ENCODE data around the gene MKI67.

Gene MKI67

DNA sequence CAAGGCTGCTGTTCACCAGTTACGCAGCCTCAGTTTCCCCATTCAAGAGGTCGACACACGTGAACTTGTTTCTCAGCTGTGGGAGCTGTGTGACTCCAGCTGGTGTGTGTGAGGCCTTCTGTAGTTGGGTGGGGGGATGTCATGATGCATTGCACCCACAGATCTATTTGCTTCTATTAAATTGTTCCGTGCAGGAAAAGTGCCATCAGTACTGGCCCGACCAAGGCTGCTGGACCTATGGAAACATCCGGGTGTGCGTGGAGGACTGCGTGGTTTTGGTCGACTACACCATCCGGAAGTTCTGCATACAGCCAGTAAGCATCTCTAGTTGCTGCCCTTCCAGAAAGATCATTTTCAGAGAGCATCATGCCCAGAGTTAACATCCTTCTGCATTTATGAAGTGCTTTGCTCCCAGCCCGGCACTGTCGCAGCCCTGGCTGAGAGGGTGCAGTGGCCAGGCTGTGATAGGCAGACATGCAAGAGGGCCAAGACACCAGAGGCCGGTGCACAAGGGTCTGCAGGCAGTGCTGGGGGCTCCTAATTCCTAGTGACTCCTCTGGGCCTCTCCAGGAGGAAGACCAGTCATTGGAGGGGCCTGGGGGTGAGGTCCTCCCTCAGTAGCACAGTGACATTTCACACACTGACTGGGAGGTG is 60.2 kb downstream of the MKI67 start:
- DNase-seq (ENCODE audit: low spot score) = no peak

- DNase-seq (ENCODE audit: low spot score) = no peak
Measured at GRCh38 chr10:128064970-128065580, 61.1 kb downstream of the MKI67 start.

- DNase-seq (ENCODE audit: low spot score) = peak; percentile 79
Measured at GRCh38 chr10:128064108-128064969, 61.9 kb downstream of the MKI67 start.

DNA sequence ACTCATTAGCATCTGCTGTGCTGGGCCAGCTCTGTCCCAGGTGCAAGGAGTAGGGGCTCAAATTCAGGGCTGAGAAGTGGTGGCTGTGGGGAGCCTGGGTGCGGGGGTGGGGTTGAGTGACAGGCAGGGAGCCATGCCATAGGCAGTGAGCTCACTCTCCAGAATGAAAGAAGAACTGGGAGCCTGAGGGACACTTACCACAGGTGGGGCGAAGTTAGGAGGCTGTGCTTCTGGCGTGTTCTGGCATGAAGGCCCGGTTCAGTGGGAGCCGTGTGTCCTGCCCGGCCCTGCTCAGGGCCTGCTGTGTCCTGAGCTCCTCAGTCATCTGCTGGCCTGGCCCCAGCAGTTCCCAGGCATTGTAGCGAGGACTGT is 62.5 kb downstream of the MKI67 start:
- DNase-seq (ENCODE audit: low spot score) = no peak

DNA sequence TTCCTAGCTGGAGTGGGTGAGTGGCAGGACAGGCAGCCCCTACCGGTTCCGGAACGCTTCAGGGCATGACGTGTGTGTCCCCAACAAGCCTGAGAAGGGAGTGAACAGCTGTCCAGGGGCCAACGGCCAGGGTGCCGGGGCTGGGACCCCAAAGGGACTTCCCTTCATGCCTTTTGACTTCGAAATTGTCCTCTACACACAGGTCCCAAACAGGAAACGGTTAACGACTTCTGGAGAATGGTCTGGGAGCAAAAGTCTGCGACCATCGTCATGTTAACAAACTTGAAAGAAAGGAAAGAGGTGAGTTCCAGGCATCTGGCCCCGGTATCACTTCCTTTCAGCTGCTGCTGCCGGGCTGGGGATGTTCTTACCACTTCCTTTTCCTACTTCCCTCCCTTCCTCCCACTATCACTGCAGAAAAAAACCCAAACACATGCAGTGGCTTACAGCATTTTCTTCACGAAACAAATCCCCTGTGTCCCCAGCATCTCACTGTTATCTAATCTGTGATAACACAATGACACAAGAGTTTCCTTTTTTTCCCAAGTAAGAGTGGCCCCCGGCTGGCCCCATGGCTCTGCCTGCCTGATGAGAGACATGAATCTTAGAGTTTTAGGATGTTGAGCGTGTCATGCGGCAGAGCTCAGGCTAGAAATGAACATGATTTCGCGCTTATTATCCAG is 63.2 kb downstream of the MKI67 start:
- DNase-seq (ENCODE audit: low spot score) = peak; percentile 57

GRCh38 chr10:128062331-128062880 is 63.8 kb downstream of the MKI67 start:
- DNase-seq (ENCODE audit: low spot score) = no peak

GRCh38 chr10:128061306-128062300 is 64.6 kb downstream of the MKI67 start:
- no peak for DNase-seq (ENCODE audit: low spot score)

- no peak for DNase-seq (ENCODE audit: low spot score)
Measured at GRCh38 chr10:128060341-128061250, 65.6 kb downstream of the MKI67 start.

GRCh38 chr10:128059982-128060293 is 66.3 kb downstream of the MKI67 start:
- DNase-seq (ENCODE audit: low spot score) = no peak

GRCh38 chr10:128059266-128059981 is 66.8 kb downstream of the MKI67 start:
- peak; percentile 26 for DNase-seq (ENCODE audit: low spot score)

- DNase-seq (ENCODE audit: low spot score) = no peak
Measured at GRCh38 chr10:128058750-128059134, 67.5 kb downstream of the MKI67 start.

DNA sequence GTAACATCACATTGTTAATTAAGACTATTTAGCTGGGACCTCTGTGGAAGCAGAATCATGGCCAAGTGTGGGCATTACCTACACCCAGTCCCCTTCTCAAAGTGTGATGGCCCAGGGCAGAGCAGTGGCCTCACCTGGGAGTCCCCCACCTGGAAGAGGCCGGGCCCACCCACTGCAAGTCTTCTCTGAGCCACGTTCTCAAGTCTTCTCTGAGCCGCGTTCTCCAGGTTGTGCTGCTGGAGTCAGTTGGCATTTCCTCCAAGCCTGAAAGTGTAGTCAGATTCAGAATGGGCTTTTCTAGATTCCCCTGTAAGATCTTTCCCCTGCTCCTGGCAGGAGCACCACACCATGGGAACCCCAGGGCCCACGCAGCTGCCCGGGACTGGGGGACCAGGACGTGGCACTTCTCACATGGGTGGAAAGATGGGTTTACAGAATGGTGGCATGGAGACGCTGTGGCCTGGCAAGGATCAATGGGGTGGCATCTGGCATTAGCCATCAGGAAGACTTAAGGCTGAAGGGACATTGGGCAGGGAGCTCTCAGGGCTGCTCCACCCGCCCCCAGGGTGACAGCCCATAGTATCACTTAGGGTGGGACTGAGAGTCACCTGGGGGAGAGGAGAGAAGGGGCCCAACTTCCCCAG is 68.0 kb downstream of the MKI67 start:
- DNase-seq (ENCODE audit: low spot score) = no peak

DNA sequence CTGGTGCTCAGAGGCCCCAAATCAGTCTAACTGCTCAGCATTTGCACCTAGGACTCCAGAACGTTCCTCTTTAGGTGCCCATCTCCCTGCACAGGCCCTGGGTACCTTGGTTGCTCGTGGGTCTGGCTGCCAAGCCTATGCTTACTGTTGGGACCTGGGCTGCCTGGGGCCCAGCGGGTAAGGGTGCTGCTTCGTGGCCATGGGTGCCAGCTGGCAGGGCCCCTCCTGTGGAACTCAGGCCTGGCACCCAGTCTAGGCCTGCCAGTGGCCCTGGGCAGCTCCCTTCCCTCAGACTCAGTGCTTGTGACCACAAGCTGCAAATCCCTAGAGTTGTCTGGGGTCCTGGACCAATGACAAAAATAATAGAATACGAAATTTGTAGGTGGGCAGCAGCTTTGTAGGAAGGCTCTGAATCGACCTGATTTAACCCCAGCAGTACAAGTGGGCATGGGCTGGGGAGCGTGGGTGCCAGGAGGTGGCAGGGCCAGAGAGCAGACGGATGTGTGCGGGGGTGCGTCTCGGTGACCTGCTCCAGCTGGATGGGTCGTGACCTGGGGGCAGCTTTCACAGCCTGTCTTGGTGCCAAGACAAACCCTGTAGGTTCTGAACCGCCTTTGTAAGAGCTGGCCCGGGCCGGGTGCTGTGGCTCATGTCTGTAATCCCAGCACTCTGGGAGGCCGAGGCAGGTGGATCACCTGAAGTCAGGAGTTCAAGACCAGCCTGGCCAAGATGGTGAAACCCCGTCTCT is 69.7 kb downstream of the MKI67 start:
- DNase-seq (ENCODE audit: low spot score) = no peak

- DNase-seq (ENCODE audit: low spot score) = no peak
Measured at GRCh38 chr10:128055061-128055868, 71.0 kb downstream of the MKI67 start.

- DNase-seq (ENCODE audit: low spot score) = no peak
Measured at GRCh38 chr10:128054163-128054970, 71.9 kb downstream of the MKI67 start.

DNA sequence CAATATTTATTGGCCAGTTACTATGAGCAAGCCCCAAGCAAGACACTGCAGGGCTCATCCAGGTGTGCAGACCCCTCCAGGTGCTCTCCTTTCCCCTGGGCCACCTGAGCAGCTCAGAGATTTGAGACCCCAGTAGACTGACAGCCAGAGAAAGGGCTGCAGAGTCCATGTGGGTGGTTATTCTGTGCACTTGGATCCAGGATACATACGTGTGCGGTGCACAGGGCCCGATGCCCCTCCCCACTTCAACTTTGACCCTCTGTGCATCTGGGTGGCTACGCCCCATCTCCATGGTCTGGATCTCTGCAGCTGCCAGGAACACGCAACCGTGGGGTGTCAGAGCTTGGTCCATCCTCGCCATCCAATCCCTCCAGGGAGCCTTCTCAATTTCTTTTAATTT is 72.9 kb downstream of the MKI67 start:
- DNase-seq (ENCODE audit: low spot score) = no peak

Measured in CD4-positive, alpha-beta T cell treated with Interleukin-15 for 4 hours (primary cell).